HG03378 (cell line): ENCODE results near the gene ITGB1BP1.
"Not testable (repeated sequence)": the region's sequence is repeated elsewhere in the genome, so short reads cannot be mapped to it uniquely, and the experiment has no call there.

Experiments
- ATAC-seq: cut with Tn5 transposase; IDR thresholded peaks from one replicate; pipeline ENCODE4 v1.9.1; 2021; ENCODE audit warnings: mild to moderate bottlenecking, moderate library complexity; ENCODE audit not compliant: unreplicated experiment

Gene ITGB1BP1

GRCh38 chr2:9401646-9402371 lies 21.5 kb downstream of the ITGB1BP1 start:
- no peak for ATAC-seq

GRCh38 chr2:9401059-9401547 lies 22.2 kb downstream of the ITGB1BP1 start:
- no peak for ATAC-seq

- ATAC-seq: no peak
Observed at GRCh38 chr2:9400268-9401058, 22.9 kb downstream of the ITGB1BP1 start.

GRCh38 chr2:9398881-9399780 lies 24.2 kb downstream of the ITGB1BP1 start:
- no peak for ATAC-seq

GRCh38 chr2:9398251-9398650 lies 25.1 kb downstream of the ITGB1BP1 start:
- not testable (repeated sequence) for ATAC-seq

GRCh38 chr2:9397201-9397600 lies 26.1 kb downstream of the ITGB1BP1 start:
- no peak for ATAC-seq

- no peak for ATAC-seq
Observed at GRCh38 chr2:9394816-9395215, 28.5 kb downstream of the ITGB1BP1 start.

- ATAC-seq: no peak
Observed at GRCh38 chr2:9392898-9393765, 30.2 kb downstream of the ITGB1BP1 start.

- no peak for ATAC-seq
Observed at GRCh38 chr2:9391961-9392720, 31.2 kb downstream of the ITGB1BP1 start.

GRCh38 chr2:9390991-9391390 lies 32.3 kb downstream of the ITGB1BP1 start:
- no peak for ATAC-seq

GRCh38 chr2:9390151-9390850 lies 33.0 kb downstream of the ITGB1BP1 start:
- ATAC-seq: no peak

- no peak for ATAC-seq
Observed at GRCh38 chr2:9388950-9389911, 34.1 kb downstream of the ITGB1BP1 start.

- no peak for ATAC-seq
Observed at GRCh38 chr2:9388199-9388681, 35.1 kb downstream of the ITGB1BP1 start.

GRCh38 chr2:9385841-9386240 lies 37.5 kb downstream of the ITGB1BP1 start:
- ATAC-seq: no peak

GRCh38 chr2:9384521-9384920 lies 38.8 kb downstream of the ITGB1BP1 start:
- ATAC-seq: no peak

GRCh38 chr2:9382604-9383235 lies 40.6 kb downstream of the ITGB1BP1 start:
- no peak for ATAC-seq
